Measurements from ENCODE around the gene IL27RA.

IL27RA gene

DNA sequence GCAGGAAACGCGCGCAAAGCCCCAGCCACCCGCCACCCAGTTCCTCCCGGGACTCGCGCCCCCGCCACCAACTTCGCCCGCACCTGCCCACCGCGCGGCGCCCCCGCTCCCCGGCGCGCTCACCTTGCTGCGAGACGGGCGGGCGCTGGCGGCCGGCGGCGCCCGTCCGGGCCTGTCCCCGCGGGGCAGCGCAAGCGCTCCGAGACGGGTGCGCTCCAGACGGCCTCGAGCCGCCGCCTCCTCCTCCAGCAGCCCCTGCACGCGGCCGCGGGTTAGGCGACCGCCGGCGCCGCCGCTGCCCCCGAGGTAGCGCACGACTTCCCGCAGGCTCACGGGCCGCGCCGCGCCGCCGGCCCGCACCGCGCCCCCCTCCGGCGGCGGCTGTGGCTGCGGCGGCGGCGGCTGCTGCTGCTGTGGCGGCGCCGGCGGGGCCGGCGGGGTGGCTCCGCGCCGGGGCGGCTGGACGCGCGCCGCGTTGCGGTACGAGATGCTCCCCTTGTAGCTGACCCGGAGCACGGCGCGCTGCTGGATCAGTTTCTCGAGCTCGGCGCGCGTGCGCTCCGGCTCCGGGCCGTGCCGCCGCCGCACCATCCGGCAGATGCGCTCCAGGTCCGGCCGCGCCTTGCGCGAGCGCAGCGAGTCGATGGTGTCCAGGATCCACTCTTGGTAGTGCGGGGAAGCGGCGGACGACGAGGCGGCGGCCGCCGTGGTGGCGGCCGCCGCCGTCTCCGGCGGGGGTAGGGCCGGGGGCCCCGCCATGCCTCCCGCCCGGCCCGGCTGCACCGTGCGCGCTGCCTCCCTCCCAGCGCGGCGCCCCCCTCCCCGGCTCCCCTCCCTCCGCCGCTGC is 58.3 kb downstream of the IL27RA start:
- DNase-seq: peak; percentile 66

DNA sequence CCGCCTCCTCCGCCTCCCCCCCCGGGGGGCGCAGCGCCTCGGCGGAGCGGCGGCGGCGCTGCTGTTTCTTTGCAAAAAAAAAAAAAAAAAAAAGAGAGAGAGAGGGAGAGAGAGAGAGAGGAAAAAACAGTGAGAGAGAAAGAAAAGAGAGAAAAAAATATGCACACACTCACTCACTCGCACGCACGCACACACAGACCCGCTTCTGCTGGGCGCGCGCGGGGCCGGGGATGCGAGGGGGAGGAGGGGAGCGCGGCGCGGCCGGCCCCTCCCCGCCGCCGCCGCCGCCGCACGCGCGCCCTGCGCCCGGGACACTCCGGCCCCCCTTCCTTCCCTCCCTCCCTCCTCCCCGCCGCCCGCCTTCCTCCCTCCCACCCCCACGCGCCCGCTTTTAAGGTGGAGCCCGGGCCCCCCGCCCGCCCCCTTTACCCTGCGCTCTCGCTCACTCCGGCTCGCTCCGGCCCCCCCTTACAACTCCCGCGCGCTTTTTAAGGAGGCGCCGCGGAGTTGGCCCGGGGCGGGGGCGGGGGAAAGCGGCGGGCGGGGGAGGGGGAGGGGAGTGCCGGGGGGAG is 59.0 kb downstream of the IL27RA start, which contains the start of gene SAMD1:
SAMD1 (minus strand) TSS at position 243 of the 572 bp plus-strand sequence.
- DNase-seq: no peak

DNA sequence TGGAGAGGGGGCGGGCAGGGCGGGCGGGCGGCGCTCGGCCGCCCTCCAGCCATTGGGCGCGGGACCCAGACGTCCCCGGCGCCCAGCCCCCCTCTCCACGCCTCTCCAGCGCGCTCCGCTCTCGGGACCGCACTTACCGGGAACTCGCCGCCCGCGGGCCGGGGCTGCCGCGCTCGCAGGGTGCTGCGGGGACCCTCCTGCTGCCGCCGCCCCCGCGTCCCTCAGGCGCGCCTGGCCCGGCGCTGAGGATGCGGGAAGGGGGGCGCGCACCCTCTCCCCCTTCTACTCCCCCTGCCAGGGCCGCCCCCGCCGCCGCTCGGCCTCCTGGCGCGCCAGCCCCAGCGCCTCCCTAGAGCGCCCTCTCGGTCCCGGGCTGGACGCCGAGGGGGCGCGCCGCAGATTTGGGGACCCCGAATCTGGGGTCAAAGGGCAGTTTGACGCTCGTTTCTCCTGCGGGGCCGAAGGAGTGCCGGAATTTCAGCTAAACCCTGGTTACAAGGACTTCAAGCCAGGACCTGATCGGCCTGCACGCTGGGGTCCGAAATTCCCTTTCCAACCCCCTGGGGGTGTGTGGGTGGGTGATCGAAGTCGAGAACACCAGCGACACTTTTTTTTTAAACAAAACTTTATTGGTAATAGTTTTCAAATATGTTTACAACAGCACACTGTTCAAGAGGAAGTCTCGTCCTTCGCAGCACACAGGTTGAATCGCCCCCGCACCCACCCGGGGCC is 59.7 kb downstream of the IL27RA start:
- peak; percentile 77 for DNase-seq

- DNase-seq: no peak
Observed at GRCh38 chr19:14091813-14092462, 60.4 kb downstream of the IL27RA start.

DNA sequence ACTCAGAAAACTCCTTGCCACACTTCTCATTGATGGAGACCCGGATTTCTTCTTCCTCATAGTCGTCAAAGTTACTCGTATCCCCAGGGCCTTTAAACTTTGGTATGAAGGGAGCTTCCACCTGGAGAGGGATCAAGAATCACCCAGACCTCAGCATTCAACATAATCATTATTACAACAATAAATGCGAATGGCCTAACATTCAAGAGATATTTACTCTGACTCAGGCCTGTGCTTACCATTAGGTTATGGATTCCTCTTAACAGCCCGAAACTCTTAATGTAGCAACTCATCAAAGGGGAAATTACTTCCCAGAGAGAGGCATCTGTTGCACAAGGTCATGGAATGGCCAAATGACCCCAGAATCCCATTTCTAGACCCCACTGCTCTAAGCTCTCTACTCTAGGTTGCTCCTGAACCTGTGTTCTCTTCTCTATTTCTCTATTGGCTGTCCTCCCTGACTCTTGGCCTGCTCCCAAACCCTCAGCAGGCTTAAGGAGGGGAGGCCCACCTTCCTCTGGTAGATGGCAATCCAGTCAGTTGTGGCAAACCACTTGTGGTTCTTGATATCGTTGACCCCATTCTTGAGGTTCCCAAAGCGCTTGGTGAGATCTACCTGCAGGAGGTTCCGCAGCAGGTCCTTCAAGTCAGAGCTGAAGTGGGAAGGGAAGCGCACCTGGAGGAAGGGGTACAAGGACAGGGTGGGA is 61.7 kb downstream of the IL27RA start:
- DNase-seq: no peak

GRCh38 chr19:14094854-14095253 is 63.3 kb downstream of the IL27RA start:
- no peak for DNase-seq

DNA sequence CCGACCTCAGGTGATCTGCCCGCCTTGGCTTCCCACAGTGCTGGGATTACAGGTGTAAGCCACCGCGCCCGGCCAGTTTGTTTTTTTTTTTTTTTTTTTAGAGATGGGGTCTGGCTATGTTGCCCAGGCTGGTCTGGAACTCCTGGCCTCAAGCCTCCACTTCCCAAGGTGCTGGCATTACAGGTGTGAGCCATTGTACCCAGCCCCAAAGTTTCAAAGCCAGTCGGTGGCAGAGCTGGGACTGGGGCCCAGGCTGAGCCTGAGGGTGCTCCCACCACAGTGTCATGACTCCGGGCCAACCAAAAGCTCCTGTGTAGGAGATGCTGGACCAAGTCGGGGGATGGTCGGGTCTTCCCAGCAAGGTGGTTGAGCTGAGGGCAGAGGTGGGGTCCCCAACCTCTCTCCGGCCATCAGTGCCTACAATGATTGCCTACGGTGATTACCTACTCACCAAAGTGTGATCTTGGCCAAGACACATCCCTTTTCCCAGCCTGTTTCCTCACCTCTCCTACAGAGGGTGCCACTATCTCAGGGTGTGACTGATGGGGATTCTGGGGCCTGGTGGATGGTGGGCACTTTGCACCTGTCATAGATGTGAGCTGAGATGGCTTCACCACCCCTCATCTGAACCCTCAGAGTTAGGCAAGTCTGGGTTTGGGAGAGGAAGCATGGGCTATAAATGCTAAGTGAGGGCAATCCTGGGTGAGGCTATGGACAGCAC is 64.9 kb downstream of the IL27RA start:
- DNase-seq: no peak

- DNase-seq: no peak
Observed at GRCh38 chr19:14097532-14098151, 66.1 kb downstream of the IL27RA start.

- DNase-seq: no peak
Observed at GRCh38 chr19:14101003-14101545, 69.5 kb downstream of the IL27RA start.

DNA sequence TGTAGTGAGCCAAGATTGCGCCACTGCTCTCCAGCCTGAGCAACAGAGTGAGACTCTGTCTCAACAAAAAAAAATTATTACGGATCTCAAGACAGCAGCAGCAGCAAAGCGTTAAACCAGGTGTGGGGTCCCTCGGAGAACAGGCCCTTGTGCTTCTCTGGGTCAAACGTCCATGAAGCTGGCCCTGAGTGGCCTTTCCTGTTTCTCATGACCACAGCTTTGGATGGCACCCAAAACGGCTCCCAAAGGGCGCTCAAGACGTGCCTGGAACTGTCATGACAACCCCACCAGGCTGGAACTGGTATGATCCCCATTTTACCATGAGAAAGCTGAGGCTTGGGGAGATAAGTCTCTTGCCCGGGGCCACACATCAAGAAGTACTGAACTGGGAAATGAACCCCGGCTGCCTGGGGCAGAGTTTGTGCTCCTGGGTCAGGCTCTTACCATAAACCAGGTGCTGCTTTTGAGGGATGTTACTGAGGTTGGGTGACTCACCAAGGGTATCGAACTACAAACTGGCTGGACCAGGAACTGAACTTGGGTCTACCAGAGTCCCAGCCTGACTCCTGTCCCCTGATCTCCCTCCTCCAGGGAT is 70.6 kb downstream of the IL27RA start:
- DNase-seq: no peak

DNA sequence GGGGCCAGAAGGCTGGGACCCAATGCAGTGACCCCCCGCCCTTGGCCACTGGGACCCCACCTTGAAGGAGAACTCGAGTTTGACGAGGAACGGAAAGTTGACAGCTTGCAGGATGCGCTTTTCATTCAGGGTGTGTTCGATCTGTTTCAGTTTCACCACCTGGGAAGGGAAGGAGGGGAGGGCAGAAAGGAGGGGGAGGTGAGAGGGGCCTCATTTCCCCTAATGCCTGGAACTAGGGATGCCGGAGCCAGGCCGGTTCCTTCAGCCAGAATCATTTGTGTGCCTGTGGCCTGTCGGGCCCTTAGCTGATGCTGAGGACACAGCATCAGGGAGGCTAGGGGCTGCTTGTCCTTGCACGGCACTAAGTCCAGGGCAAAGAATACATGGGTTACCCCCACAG is 71.2 kb downstream of the IL27RA start:
- no peak for DNase-seq
